Mesothelial cell of epicardium (in vitro differentiated cells): ENCODE measurements around the gene TMEM80. TPM values are rescaled to one million over a fixed set of nuclear protein-coding genes. Genes with fewer than 3 reads are reported as not detected.

ENCODE experiments used
- DNase-seq, 2 experiments: peaks; one replicate each; pipeline ENCODE4 v3.0.0; 2021; ENCODE audit warnings: low spot score in 2 of 2; ENCODE audit not compliant: unreplicated experiment in 2 of 2
- H3K27ac Mint-ChIP-seq: 2 replicates; pipeline ENCODE4 v1.8.0; 2021; ENCODE audit warnings: mixed read lengths
- H3K27me3 Mint-ChIP-seq: 2 replicates; pipeline ENCODE4 v1.8.0; 2021; ENCODE audit warnings: low read depth, mixed read lengths
- H3K36me3 Mint-ChIP-seq: 2 replicates; pipeline ENCODE4 v1.8.0; 2021; ENCODE audit warnings: mixed read lengths
- H3K4me1 Mint-ChIP-seq: 2 replicates; pipeline ENCODE4 v1.8.0; 2021; ENCODE audit warnings: mixed read lengths
- H3K4me3 Mint-ChIP-seq: 2 replicates; pipeline ENCODE4 v1.8.0; 2021; ENCODE audit warnings: mild to moderate bottlenecking, moderate library complexity, mixed read lengths
- H3K9me3 Mint-ChIP-seq: 2 replicates; pipeline ENCODE4 v1.8.0; 2021; ENCODE audit warnings: mixed read lengths
- CTCF ChIP-seq: fragments of 200-600 bp; sonication (generic); IDR thresholded peaks from one replicate; pipeline ENCODE4 v1.5.0; 2021; ENCODE audit warnings: antibody characterized with exemption; ENCODE audit not compliant: unreplicated experiment
- total RNA-seq: library from RNA; stranded (reverse); gene quantifications from 3 replicates; pipeline ENCODE4 v1.2.1, GENCODE V29; 2021

The TMEM80 gene
- total RNA-seq, 1 donor from 2014 or later, result 28.7 TPM

- Mint-ChIP-seq H3K27ac (no peak overlapping the region), H3K4me1 (no peaks in the 10 kb centered on the region), H3K36me3 (peaks cover 6% of the 10 kb centered on the region), H3K27me3 (no peaks in the 10 kb centered on the region), H3K4me3 (no peak overlapping the region), H3K9me3 (no peaks in the 10 kb centered on the region)
- no peak for DNase-seq
- no peak for TF ChIP-seq CTCF
These were observed 40.4 kb upstream of the TMEM80 start for GRCh38 chr11:655036-655726.

GRCh38 chr11:656426-656825 lies 39.2 kb upstream of the TMEM80 start:
- Mint-ChIP-seq H3K4me3 (no peak overlapping the region), H3K4me1 (no peaks in the 10 kb centered on the region), H3K9me3 (no peaks in the 10 kb centered on the region)

GRCh38 chr11:656866-657265 lies 38.8 kb upstream of the TMEM80 start:
- Mint-ChIP-seq H3K4me3 (no peak overlapping the region), H3K27ac (no peak overlapping the region), H3K4me1 (no peaks in the 10 kb centered on the region), H3K36me3 (peaks cover 3% of the 10 kb centered on the region), H3K9me3 (no peaks in the 10 kb centered on the region), H3K27me3 (no peaks in the 10 kb centered on the region)
- no peak for DNase-seq
- no peak for TF ChIP-seq CTCF

More at GRCh38 chr11:656426-656825, 39.2 kb upstream of the TMEM80 start:
- no peaks in the 10 kb centered on the region for H3K27me3 Mint-ChIP-seq
- no peak for DNase-seq
- no peak for TF ChIP-seq CTCF
- H3K27ac Mint-ChIP-seq, result no peak overlapping the region
- peaks cover 4% of the 10 kb centered on the region for H3K36me3 Mint-ChIP-seq

GRCh38 chr11:657691-658126 lies 37.9 kb upstream of the TMEM80 start:
- no peaks in the 10 kb centered on the region for H3K4me1 Mint-ChIP-seq
- no peak overlapping the region for H3K4me3 Mint-ChIP-seq
- TF ChIP-seq CTCF, result no peak
- H3K27me3 Mint-ChIP-seq, result no peaks in the 10 kb centered on the region
- DNase-seq, result no peak
- no peaks in the 10 kb centered on the region for H3K9me3 Mint-ChIP-seq
- peaks cover 3% of the 10 kb centered on the region for H3K36me3 Mint-ChIP-seq
- no peak overlapping the region for H3K27ac Mint-ChIP-seq

- TF ChIP-seq CTCF, result no peak
- Mint-ChIP-seq H3K4me1 (no peaks in the 10 kb centered on the region), H3K4me3 (no peak overlapping the region), H3K9me3 (no peaks in the 10 kb centered on the region), H3K27me3 (no peaks in the 10 kb centered on the region), H3K36me3 (peaks cover 8% of the 10 kb centered on the region), H3K27ac (no peak overlapping the region)
- no peak for DNase-seq
These were observed 36.0 kb upstream of the TMEM80 start for GRCh38 chr11:659532-660085.
